ENCODE results near the gene ATE1. TPM values are rescaled to one million over a fixed set of nuclear protein-coding genes. Genes with fewer than 3 reads are reported as not detected.

Gene ATE1
- total and polyA plus RNA-seq, 2 donors (not counting 1 experiment from before 2014, with no cell fraction given), result 8.2 to 32.0 TPM

DNA sequence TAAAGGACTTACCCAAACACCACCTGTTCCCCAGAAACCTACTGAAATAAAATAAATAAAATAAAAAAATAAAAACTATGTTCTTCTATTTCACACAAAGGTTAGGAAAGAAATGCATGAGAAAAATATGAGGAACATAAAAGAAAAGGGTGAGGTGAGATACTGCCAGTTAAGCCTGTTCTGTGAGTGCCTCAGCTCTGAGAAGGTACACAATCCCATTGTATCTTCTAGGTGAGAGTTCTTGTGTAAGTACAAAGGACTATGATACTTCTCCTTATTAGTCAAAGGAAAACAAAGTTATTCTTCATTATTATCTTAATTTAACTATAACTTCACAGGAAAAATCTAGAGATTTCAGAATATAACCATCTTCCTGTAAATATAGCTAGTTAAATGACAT lies 86.0 kb downstream of the ATE1 start:
- ChIA-PET POLR2A (no interaction called here), CTCF (no interaction called here)
- H3K27me3 ChIP-seq (replicated peaks in 1 of 4; ENCODE audit: control extremely low read depth in 1 of 4, control insufficient read depth in 3 of 4, insufficient read depth in 4 of 4, low read length in 3 of 4), result no peaks in the 10 kb centered on the region
- H3K4me2 ChIP-seq (replicated peaks; ENCODE audit: low read depth, low read length, poor library complexity, severe bottlenecking), result no peak overlapping the region
- Mint-ChIP-seq H3K9me3 (ENCODE audit: insufficient read depth) (peaks cover 6% of the 10 kb centered on the region), H3K27ac (no peak overlapping the region), H3K4me1 (no peaks in the 10 kb centered on the region), H3K4me3 (no peak overlapping the region), H3K27me3 (no peaks in the 10 kb centered on the region)
- no peak overlapping the region for H3K27ac ChIP-seq (ENCODE audit: low read length in 2 of 2)
- ATAC-seq (ENCODE audit: low read depth) (no peak), DNase-seq (no peak)
- H4K20me1 ChIP-seq (ENCODE audit: control insufficient read depth, insufficient read depth, low read length, poor library complexity, severe bottlenecking), result no peaks in the 10 kb centered on the region
- no peak overlapping the region for H2AFZ ChIP-seq (ENCODE audit: insufficient read depth, low read depth, low read length, poor library complexity, severe bottlenecking)
- peaks cover 0 to 5% (median 0%) of the 10 kb centered on the region in 3 donors for H3K9me3 ChIP-seq (ENCODE audit: control extremely low read depth in 1 of 3, control insufficient read depth in 2 of 3, insufficient read depth in 1 of 3, low read length in 2 of 3)
- H3K4me1 ChIP-seq (ENCODE audit: control insufficient read depth in 2 of 2, insufficient read depth in 2 of 2, low read length in 2 of 2), result no peaks in the 10 kb centered on the region
- TF ChIP-seq, protein P1, sequence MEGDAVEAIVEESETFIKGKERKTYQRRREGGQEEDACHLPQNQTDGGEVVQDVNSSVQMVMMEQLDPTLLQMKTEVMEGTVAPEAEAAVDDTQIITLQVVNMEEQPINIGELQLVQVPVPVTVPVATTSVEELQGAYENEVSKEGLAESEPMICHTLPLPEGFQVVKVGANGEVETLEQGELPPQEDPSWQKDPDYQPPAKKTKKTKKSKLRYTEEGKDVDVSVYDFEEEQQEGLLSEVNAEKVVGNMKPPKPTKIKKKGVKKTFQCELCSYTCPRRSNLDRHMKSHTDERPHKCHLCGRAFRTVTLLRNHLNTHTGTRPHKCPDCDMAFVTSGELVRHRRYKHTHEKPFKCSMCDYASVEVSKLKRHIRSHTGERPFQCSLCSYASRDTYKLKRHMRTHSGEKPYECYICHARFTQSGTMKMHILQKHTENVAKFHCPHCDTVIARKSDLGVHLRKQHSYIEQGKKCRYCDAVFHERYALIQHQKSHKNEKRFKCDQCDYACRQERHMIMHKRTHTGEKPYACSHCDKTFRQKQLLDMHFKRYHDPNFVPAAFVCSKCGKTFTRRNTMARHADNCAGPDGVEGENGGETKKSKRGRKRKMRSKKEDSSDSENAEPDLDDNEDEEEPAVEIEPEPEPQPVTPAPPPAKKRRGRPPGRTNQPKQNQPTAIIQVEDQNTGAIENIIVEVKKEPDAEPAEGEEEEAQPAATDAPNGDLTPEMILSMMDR (IDR thresholded peaks at IDR 0.05), result no peak
- TF ChIP-seq EZH2 (IDR thresholded peaks at IDR 0.05; ENCODE audit: borderline replicate concordance, insufficient read depth, low read depth, low read length, poor library complexity, severe bottlenecking), result no peak
- intact Hi-C loops (cut with micrococcal nuclease), result no loop called here
- H3K9ac ChIP-seq (ENCODE audit: low read length), result no peak overlapping the region
- H3K79me2 ChIP-seq (ENCODE audit: control insufficient read depth, insufficient read depth, low read length), result no peaks in the 10 kb centered on the region
- no peak overlapping the region for H3K4me3 ChIP-seq (ENCODE audit: control extremely low read depth in 1 of 5, extremely low read depth in 1 of 5, insufficient read depth in 1 of 5, low read depth in 2 of 5, low read length in 4 of 5)
- peaks cover 5 to 7% of the 10 kb centered on the region in 2 experiments for H3K36me3 ChIP-seq (replicated peaks in 1 of 2; ENCODE audit: control extremely low read depth in 1 of 2, control insufficient read depth in 1 of 2, extremely low read depth in 1 of 2, insufficient read depth in 2 of 2, low read length in 1 of 2)

DNA sequence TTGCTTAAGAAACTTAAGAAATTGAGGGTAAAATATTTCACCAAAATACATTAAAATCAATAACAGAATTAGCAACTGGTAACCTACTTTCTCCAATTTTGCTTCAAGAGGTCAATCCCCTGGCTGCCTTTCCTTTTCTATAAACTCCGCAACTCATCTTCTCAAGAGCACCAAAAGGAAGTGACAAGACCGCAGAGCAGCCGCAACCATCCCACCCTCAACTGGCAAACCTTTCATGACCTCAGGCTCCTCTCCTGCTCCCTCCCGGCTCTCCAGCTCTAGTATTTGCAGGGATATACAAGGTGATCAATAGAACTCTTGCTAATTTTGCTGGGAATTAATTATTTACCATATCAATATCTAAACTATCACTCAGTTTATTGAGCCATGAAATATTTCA lies 88.9 kb downstream of the ATE1 start:
- intact Hi-C loops (cut with micrococcal nuclease), result no loop called here
- Histone ChIP-seq H4K20me1 (ENCODE audit: control insufficient read depth, insufficient read depth, low read length, poor library complexity, severe bottlenecking) (no peaks in the 10 kb centered on the region), H3K27ac (ENCODE audit: low read length in 2 of 2) (no peak overlapping the region), H3K27me3 (replicated peaks in 1 of 4; ENCODE audit: control extremely low read depth in 1 of 4, control insufficient read depth in 3 of 4, insufficient read depth in 4 of 4, low read length in 3 of 4) (no peaks in the 10 kb centered on the region), H3K9me3 (ENCODE audit: control extremely low read depth in 1 of 3, control insufficient read depth in 2 of 3, insufficient read depth in 1 of 3, low read length in 2 of 3) (no peaks in the 10 kb centered on the region), H3K36me3 (replicated peaks in 1 of 2; ENCODE audit: control extremely low read depth in 1 of 2, control insufficient read depth in 1 of 2, extremely low read depth in 1 of 2, insufficient read depth in 2 of 2, low read length in 1 of 2) (peaks cover 0 to 7% of the 10 kb centered on the region in 2 experiments), H2AFZ (ENCODE audit: insufficient read depth, low read depth, low read length, poor library complexity, severe bottlenecking) (no peak overlapping the region), H3K4me1 (ENCODE audit: control insufficient read depth in 2 of 2, insufficient read depth in 2 of 2, low read length in 2 of 2) (no peaks in the 10 kb centered on the region), H3K4me3 (ENCODE audit: control extremely low read depth in 1 of 5, extremely low read depth in 1 of 5, insufficient read depth in 1 of 5, low read depth in 2 of 5, low read length in 4 of 5) (no peak overlapping the region), H3K4me2 (replicated peaks; ENCODE audit: low read depth, low read length, poor library complexity, severe bottlenecking) (no peak overlapping the region), H3K79me2 (ENCODE audit: control insufficient read depth, insufficient read depth, low read length) (no peaks in the 10 kb centered on the region), H3K9ac (ENCODE audit: low read length) (no peak overlapping the region)
- ATAC-seq (ENCODE audit: low read depth) (no peak), DNase-seq (no peak)
- Mint-ChIP-seq H3K27me3 (no peaks in the 10 kb centered on the region), H3K9me3 (ENCODE audit: insufficient read depth) (no peaks in the 10 kb centered on the region), H3K4me1 (peaks cover 3% of the 10 kb centered on the region), H3K4me3 (no peak overlapping the region), H3K27ac (no peak overlapping the region)
- TF ChIP-seq, protein P1 (IDR thresholded peaks at IDR 0.05), result no peak
- TF ChIP-seq EZH2 (IDR thresholded peaks at IDR 0.05; ENCODE audit: borderline replicate concordance, insufficient read depth, low read depth, low read length, poor library complexity, severe bottlenecking), result no peak
- 87% methylated on average over 1 of the region's 4 CpGs for WGBS (ENCODE audit: insufficient coverage)
- ChIA-PET CTCF (no interaction called here), POLR2A (no interaction called here)

Data from B cell (primary cell).